ENCODE data around the gene TAC3. TPM values are rescaled to one million over a fixed set of nuclear protein-coding genes. Genes with fewer than 3 reads are reported as not detected.
"Not testable (repeated sequence)": the region's sequence is repeated elsewhere in the genome, so short reads cannot be mapped to it uniquely, and the experiment has no call there.

The TAC3 gene
- total and polyA plus RNA-seq, 2 donors (not counting 3 experiments of a cell fraction or from before 2014, with no cell fraction given) = not detected

- H3K4me1 ChIP-seq (ENCODE audit: control insufficient read depth, extremely low read depth, insufficient read depth, low read length); BruUV-seq (replicated peaks); DNase-seq (ENCODE audit: low read depth, low spot score); H3K27me3 ChIP-seq (ENCODE audit: control insufficient read depth in 2 of 2, insufficient read depth in 2 of 2, low read length in 2 of 2); H3K9ac ChIP-seq (replicated peaks; ENCODE audit: extremely low read depth, insufficient read depth, low read length); POLR2A ChIA-PET; H3K79me2 ChIP-seq (ENCODE audit: control insufficient read depth, insufficient read depth, low read length); H3K9me3 ChIP-seq (replicated peaks; ENCODE audit: control insufficient read depth, insufficient read depth, low read length); H4K20me1 ChIP-seq (replicated peaks; ENCODE audit: control insufficient read depth, extremely low read depth, insufficient read depth, low read length); H3K4me2 ChIP-seq (ENCODE audit: insufficient read depth, low read length); H3K36me3 ChIP-seq (ENCODE audit: control insufficient read depth in 2 of 2, extremely low read depth in 1 of 2, insufficient read depth in 2 of 2, low read length in 2 of 2); H3K9me1 ChIP-seq (replicated peaks; ENCODE audit: control insufficient read depth, extremely low read depth, insufficient read depth, low read length); intact Hi-C loops (cut with micrococcal nuclease); H3K27ac ChIP-seq (ENCODE audit: insufficient read depth, low read depth, low read length); H2AFZ ChIP-seq (ENCODE audit: low read depth, low read length); CTCF ChIA-PET; FAIRE-seq; H3K4me3 ChIP-seq (replicated peaks in 1 of 3; ENCODE audit: insufficient read depth in 1 of 3, low read depth in 1 of 3, low read length in 3 of 3); dilution Hi-C loops (cut with MboI; ENCODE audit: extremely low pct_ligation_motif_present, low sequenced_read_pairs): not testable (repeated sequence)
Observed at GRCh38 chr12:56963557-56963956, 52.8 kb downstream of the TAC3 start.

- H2AFZ ChIP-seq (ENCODE audit: low read depth, low read length); intact Hi-C loops (cut with micrococcal nuclease); H3K9me3 ChIP-seq (replicated peaks; ENCODE audit: control insufficient read depth, insufficient read depth, low read length); H3K4me2 ChIP-seq (ENCODE audit: insufficient read depth, low read length); H3K27ac ChIP-seq (ENCODE audit: insufficient read depth, low read depth, low read length); H3K4me3 ChIP-seq (replicated peaks in 1 of 3; ENCODE audit: insufficient read depth in 1 of 3, low read depth in 1 of 3, low read length in 3 of 3); POLR2A ChIA-PET; CTCF ChIA-PET; H3K9me1 ChIP-seq (replicated peaks; ENCODE audit: control insufficient read depth, extremely low read depth, insufficient read depth, low read length); dilution Hi-C loops (cut with MboI; ENCODE audit: extremely low pct_ligation_motif_present, low sequenced_read_pairs); FAIRE-seq; DNase-seq (ENCODE audit: low read depth, low spot score); H3K36me3 ChIP-seq (ENCODE audit: control insufficient read depth in 2 of 2, extremely low read depth in 1 of 2, insufficient read depth in 2 of 2, low read length in 2 of 2); H3K9ac ChIP-seq (replicated peaks; ENCODE audit: extremely low read depth, insufficient read depth, low read length); H3K79me2 ChIP-seq (ENCODE audit: control insufficient read depth, insufficient read depth, low read length); H3K27me3 ChIP-seq (ENCODE audit: control insufficient read depth in 2 of 2, insufficient read depth in 2 of 2, low read length in 2 of 2); H3K4me1 ChIP-seq (ENCODE audit: control insufficient read depth, extremely low read depth, insufficient read depth, low read length); BruUV-seq (replicated peaks); H4K20me1 ChIP-seq (replicated peaks; ENCODE audit: control insufficient read depth, extremely low read depth, insufficient read depth, low read length): not testable (repeated sequence)
Observed at GRCh38 chr12:56962247-56962646, 54.1 kb downstream of the TAC3 start.

Other genes with a start within 250 kb of the TAC3 start
- gene SDR9C7, start 82.1 kb downstream of the TAC3 start, total RNA-seq = not detected in 2 replicates
- gene SDR9C7, start 82.1 kb downstream of the TAC3 start, polyA plus RNA-seq = not detected in 2 replicates
- 0.09 and 0.29 TPM in 2 replicates for gene RDH16, start 58.9 kb downstream of the TAC3 start, total RNA-seq
- 0.08 and 0.13 TPM in 2 replicates for gene RDH16, start 58.9 kb downstream of the TAC3 start, polyA plus RNA-seq
- gene ZBTB39, start 10.0 kb downstream of the TAC3 start, total RNA-seq = 8.1 and 8.5 TPM in 2 replicates
- gene ZBTB39, start 10.0 kb downstream of the TAC3 start, polyA plus RNA-seq = 5.9 TPM in 2 replicates
- gene MYO1A, start 33.6 kb upstream of the TAC3 start, total RNA-seq = not detected in 2 replicates
- not detected in 2 replicates for gene MYO1A, start 33.6 kb upstream of the TAC3 start, polyA plus RNA-seq
- gene NEMP1, start 62.3 kb upstream of the TAC3 start, total RNA-seq = 21.5 and 27.7 TPM in 2 replicates
- 9.0 and 10.8 TPM in 2 replicates for gene NEMP1, start 62.3 kb upstream of the TAC3 start, polyA plus RNA-seq
- gene NAB2, start 72.6 kb upstream of the TAC3 start, total RNA-seq = 13.4 and 15.9 TPM in 2 replicates
- gene NAB2, start 72.6 kb upstream of the TAC3 start, polyA plus RNA-seq = 14.6 and 19.5 TPM in 2 replicates
- gene STAT6, start 94.8 kb upstream of the TAC3 start, total RNA-seq = 101 and 136 TPM in 2 replicates
- 147 and 164 TPM in 2 replicates for gene STAT6, start 94.8 kb upstream of the TAC3 start, polyA plus RNA-seq
- gene LRP1, start 112.0 kb upstream of the TAC3 start, total RNA-seq = 3.8 and 4.6 TPM in 2 replicates
- gene LRP1, start 112.0 kb upstream of the TAC3 start, polyA plus RNA-seq = 1.5 and 1.6 TPM in 2 replicates
- gene LRP1-AS, start 131.1 kb upstream of the TAC3 start, total RNA-seq = not detected in 2 replicates
- not detected in 2 replicates for gene LRP1-AS, start 131.1 kb upstream of the TAC3 start, polyA plus RNA-seq
- gene NXPH4, start 200.3 kb upstream of the TAC3 start, total RNA-seq = not detected in 2 replicates
- 0.07 TPM in 1 of 2 replicates, not detected in the other for gene NXPH4, start 200.3 kb upstream of the TAC3 start, polyA plus RNA-seq
- gene SHMT2, start 213.2 kb upstream of the TAC3 start, total RNA-seq = 148 and 155 TPM in 2 replicates
- 243 and 287 TPM in 2 replicates for gene SHMT2, start 213.2 kb upstream of the TAC3 start, polyA plus RNA-seq
- 0.55 and 1.0 TPM in 2 replicates for gene STAC3, start 234.7 kb upstream of the TAC3 start, total RNA-seq
- 0.08 and 0.36 TPM in 2 replicates for gene STAC3, start 234.7 kb upstream of the TAC3 start, polyA plus RNA-seq

Measured in endothelial cell of umbilical vein (primary cell).